Ecto neural progenitor cell (in vitro differentiated cells): ENCODE measurements around the gene ASCC3.
"Not testable (repeated sequence)": the region's sequence is repeated elsewhere in the genome, so short reads cannot be mapped to it uniquely, and the experiment has no call there.

ENCODE experiments used
- DNase-seq: peaks from one replicate; pipeline ENCODE4 v3.0.0-alpha.2; 2018; ENCODE audit warnings: low spot score

Gene ASCC3

DNA sequence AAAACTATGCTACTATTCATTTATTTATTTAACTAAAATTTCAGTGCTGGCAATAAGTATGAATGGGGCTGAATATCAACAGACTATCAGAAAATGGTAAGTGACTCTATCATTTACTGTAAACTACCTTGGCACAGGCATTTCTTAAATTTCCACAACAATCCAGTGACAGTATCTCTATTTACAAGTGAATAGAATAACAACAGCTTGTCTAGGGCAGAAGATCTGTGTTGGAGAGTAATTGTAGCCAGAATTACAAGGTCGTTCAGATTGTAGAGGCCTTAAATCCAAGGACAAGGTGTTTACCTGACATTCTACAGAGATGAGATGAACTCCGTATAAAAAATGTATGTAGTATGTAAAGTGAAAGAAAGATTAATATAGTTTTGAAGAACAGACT lies 222.6 kb downstream of the ASCC3 start:
- no peak for DNase-seq

DNA sequence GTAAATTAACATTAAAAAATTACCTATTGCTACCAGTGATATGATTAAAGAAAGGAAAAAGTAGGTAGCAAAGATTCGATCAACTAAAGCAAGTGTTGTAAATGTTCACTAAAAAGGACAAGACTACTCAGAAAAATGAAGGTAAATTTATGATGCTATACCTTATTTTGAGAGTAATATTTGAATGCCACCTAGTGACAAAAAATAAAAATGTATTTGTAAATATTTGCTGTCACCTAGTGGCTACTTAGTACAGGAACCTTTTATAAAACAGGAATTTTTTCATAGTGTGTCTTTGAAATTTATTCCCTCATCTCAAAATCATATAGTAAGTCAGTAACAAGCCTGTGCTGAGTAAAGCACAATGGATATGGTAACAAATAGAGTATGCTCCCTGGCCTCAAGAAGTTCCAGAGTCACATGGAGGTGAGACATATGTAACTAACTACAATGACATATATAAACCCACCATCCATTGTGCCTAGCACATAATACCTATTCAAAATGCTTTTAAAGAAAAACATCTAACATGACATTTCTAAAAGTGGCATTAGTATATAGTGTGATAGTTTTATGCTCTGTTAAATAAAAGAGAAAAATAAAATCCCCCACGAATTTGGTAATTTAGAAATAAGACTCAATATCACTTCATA lies 223.3 kb downstream of the ASCC3 start:
- DNase-seq = no peak

DNA sequence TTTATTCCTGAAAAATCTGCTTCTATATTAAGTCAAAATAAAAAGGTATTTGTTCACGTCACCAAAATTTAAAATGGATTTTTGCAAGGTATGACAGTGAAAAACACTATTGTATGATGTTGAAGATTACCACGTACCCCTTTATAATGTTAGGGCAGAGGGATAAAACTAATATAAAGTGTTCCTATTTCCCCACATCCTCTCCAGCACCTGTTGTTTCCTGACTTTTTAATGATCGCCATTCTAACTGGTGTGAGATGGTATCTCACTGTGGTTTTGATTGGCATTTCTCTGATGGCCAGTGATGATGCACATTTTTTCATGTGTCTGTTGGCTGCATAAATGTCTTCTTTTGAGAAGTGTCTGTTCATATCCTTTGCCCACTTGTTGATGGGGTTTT lies 240.0 kb downstream of the ASCC3 start:
- not testable (repeated sequence) for DNase-seq

DNA sequence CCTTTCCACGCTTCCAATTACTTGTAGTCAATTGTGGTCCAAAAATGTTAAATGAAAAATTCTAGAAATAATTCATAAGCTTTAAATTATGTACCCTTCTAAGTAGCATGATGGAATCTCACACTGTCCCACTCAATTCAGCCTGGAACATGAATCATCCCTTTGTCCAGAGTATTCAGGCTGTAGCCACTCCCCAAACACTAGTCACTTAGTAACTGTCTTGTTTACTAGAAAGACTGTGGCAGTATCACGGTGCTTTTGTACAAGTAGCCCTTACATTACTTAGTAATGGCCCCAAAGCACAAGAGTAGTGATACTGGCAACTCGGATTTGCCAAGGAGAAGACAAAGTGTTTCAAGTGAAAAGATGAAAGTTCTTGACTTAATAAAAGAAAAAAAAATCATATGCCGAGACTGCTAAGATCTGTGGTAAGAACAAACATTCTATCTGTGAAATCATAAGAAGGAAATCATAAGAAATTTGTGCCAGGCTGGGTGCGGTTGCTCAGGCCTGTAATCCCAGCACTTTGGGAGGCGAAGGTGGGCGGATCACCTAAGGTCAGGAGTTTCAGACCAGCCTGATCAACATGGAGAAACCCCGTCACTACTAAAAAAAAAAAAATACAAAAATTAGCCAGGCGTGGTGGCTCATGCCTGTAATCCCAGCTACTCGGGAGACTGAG lies 247.9 kb downstream of the ASCC3 start:
- DNase-seq = no peak

DNA sequence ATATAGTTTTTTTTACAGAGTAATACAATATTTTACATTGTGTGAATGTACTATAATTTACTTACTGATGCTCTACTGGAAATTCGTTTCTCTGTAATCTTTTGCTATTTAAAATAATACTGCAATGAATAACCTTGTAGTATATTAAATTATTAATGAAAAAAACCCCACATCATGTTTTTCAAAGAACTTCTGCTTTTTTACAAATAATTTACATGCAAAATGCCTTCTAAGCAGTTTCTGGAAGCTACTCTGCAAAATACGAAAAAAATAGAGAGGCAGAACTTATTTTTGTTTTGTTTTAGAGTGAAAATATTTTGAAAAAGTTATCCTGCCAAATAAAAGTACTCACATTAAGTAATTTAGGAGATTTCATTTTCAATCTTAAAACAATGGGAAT lies 250.6 kb downstream of the ASCC3 start:
- DNase-seq = no peak

DNA sequence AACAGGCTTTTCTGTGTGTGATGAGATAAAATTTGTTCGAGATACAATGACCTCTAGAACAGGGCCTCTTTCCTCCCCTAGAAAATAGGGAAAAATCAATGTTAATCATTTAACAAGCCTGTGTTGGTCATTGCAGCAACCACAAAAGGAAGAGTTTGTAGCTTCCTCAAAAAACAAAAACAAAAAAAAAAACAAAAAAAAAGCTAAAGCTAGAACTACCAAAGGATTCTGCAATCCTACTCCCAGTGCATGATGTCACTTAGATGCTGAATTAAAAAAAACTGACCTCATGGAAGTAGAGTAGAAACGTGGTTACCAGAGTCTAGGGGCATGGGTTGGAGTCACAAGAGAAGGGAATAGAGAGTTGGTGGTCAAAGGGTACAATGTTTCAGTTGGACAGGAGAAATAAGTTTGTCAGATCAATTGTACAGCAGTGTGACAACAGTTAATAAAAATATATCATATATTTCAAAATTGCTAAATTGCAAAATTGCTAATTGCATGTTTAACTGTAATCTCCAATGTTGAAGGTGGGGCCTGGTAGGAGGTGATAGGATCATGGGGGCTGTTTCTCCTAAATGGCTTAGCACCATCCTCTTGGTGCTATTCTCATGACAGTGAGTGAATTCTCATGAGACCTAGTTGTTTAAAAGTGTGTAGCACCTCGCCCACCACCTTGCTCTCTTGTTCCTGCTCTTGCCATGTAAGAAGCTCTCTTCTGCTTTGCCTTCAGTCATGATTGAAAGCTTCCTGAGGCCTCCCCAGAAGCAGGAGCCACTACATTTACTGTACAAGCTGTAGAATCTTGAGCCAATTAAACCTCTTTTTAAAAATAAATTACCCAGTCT lies 253.0 kb downstream of the ASCC3 start:
- no peak for DNase-seq

DNA sequence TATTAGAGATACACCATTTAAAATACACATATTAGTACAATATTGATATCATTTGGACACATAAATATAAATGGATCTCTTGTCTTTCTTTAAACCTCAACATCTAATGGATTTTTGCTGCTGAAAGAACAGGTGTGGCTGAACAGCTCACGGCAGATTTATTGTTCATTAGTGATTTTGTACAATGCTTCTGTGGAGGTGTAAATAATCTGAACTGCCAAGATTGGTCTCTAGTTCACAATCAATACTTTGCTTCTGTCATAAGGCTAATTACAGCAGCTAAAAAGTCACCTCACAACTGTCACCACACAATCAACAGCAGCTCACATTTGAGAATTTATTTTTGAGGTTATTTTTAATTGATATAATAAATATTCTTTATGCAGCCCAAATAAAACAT lies 254.4 kb downstream of the ASCC3 start:
- no peak for DNase-seq

DNA sequence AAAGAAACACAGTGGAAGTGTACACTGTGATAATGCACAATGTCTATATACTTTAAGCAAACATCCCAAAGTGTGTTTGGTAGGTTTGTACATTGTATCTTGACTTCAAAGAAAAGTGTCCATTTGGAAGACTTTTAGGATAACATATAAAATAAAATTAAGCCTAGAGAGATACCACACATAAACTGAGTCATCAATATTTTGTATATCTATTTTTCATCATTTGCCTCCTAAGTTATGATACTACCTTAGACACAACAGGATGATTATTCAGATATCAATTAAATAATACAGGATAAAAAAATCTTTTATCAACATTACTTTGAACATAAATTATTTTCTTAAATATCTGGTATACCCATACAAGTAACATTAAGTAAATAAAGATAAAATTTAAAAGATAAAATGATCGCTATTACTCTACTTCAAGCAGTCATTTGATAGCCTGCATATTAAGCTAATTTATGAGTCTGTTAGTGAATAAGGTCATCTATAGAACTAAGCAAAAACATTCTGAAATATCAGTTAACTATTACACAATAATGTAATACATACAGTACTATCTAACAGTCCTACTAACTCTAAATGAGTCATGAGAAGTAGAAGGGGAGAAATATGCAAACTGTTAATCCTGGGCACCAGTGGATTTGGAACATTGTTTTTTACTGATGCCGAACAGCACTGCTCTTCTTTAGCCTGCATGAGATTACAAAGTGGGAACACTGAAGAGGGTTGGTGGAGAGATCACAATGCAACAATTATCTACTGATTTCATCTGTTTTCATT lies 258.0 kb downstream of the ASCC3 start:
- no peak for DNase-seq

DNA sequence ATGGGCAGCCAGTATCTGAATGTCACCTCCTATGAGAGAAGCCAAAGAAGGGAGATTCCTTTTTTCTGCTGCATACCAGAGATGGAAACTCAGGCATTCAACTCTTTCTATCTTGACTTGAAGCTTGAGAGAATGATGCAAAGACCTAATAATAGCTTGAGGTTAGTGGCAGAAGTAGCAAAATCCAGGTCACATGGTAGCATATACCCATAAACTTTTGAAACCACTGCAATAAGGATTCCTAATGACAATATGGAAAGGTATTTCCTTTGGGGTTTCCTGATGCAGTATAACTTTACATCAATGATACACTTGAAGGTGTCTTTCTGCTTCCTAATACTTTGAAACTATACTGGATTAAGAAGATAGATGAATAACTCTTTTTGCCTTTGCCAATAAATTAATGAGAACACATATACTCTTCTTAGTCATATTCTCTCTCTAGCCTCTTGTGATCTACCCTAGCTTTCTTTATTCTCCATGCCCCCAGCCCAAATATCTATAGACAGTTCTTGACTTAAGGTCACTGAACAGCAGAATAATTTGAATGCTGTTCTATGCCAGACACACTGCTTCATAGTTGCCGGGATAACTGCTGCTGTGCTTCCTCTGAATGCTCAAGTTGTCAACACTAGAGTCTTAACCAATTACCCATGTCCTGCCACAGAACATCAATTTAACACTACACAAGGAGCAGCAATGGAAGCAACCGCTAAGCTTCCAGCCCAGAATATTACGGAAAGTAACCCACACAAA lies 260.9 kb downstream of the ASCC3 start:
- DNase-seq = no peak

DNA sequence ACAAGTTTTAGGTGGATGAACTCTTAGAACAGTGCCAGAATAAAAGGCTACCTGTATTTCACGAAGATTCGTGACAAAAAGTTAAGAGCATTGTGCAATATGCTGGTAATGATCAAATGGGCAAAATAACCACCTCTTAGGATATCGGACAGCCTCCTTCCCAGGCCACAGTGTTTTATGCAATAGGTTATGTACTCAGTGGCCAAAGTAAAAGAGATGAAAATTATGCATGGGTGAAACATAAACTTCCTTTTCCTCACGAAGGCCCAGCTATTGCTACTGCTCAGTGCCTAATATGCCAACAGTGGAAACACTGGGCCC lies 262.8 kb downstream of the ASCC3 start:
- no peak for DNase-seq

DNA sequence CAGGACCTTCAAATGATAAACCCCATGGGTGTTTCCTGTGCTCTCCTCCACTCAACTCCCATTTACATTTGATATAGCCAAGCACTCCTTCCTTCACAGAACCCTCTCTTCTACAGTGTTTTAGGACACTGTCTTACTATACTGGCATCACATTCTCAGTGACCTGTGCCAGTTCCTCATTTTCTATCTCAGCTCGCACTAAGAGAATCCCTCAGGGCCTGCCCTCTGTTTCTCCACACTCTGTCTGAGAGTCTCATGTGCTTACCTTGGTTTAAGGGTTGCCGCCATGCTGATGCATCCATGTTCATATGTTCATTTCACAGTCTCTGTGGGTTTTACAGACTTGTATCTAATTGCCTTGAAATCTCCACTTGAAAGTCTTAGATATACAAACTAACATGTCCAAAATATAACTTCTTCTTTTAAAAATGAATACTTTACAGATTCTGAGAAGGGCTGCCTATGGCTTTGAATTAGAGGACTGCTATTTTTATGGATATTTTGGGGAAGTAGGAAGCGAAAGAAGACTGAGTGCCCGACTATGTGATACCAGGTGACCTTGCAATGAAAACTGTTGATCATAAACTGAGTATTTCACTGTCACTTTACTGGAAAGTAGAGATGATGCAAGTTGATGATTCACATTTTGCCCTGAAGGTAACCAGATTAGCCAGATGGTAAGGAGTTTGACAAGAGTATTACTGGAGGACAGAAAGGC lies 263.3 kb downstream of the ASCC3 start:
- no peak for DNase-seq

DNA sequence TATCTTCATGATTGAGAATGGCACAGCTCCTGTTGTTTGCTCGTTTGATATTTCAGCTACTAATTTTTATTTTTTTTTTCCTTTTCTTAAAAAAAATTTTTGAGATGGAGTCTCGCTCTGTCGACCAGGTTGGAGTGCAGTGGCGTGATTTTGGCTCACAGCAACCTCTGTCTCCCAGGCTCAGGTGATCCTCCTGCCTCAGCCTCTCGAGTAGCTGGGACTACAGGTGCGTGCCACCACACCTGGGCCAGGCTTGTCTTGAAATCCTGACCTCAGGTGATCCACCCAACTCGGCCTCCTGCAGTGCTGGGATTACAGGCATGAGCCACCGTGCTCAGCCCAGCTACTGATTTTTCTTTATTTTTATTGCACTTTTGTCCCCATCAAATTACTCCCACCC lies 266.2 kb downstream of the ASCC3 start:
- DNase-seq = no peak

DNA sequence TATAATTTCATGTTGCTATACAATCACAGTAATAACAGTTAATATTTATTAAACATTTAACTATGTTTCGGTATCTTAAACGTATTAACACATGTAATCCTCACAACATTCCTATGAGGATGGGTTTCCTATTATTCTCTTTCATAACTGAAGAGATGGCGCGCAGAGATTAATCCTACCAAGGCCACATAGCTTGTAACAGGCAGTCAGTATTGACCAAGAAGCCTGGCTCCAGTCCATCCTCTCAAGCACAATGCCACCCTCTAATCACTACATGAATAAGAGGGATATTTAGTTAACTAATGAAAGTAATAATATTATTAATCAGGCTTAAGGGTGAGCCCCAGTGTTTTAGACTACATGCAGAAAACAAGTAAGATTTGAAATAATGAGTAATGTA lies 266.7 kb downstream of the ASCC3 start:
- DNase-seq = no peak

DNA sequence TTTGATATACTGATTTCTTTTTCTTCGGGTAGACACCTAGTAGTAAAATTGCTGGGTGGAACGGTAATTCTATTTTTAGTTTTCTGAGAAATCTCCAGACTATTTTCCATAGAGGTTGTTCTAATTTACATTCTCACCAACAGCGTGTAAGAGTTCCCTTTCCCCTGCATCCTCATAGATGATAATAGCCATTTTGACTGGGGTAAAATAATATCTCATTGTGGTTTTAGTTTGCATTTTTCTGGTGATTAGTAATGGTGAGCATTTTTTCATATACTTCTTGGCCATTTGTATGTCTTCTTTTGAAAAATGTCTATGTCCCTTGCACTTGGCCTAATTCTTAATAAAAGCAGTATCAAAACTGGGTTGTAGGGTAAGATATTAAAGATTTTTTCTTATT lies 267.5 kb downstream of the ASCC3 start:
- DNase-seq = no peak

DNA sequence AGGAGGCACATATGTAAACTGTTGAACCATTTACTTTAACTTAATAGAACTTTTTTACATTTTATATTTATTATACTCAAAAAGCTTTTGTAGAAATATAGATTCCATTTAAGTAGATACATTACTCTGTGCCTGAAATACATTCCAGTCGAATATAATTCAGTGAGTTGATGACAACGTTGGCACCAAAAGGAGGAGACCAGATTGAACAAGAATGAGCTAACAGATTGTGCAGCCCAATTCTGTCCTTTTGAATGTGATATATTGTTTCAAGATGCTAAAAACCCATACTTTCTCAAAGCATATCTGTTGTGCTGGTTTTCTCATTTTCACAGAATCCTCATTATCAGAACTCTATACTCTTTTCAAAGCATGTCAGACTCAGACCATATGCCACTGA lies 269.0 kb downstream of the ASCC3 start:
- DNase-seq = no peak

DNA sequence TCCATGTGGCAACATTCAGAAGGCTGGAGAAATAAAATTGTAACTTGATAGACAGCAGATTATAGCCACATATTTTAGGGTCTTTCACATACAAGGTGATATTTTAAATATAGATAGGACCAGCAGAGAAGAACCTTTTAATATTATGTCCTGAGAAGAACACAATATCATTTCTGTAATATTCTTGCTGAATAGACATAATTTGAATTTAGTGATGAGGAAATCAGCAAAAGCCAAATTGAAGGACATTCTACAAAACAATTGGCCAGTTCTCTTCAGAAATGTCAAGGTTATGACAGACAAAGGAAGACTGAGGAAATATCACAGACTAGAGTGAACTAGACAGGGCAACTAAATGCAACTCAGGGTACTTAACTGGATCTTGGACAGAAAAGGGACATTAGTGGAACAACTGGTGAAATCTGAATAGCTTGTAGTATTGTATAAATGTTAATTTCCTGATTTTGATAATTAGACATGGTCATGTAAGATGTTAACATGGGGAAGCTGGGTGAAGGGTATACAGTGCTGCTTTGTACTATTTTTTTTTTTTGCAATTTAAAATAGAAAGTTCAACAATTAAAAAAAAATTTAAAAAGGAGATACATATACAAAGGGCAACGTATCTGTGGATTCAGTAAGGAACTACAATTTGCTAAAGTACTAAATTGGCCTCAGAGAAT lies 281.9 kb downstream of the ASCC3 start:
- no peak for DNase-seq

DNA sequence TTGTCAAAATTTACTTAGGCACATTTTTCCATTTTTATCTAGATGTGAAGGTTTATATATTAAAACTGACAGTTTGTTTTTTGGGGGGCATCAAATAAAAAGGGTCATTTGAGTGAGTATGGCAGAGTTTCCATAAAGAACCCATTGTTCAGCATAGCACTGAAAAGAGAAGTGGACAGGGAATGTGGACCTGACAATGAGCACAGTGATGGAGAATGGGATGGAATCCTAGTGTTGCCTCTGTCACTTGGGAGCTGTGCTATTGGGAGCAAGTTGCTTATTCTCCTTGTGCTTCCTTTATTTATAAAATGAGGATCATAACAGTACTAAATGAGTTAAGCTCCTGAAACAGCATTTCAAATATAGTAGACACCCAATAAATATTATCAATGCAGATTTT lies 285.7 kb downstream of the ASCC3 start:
- DNase-seq = no peak

DNA sequence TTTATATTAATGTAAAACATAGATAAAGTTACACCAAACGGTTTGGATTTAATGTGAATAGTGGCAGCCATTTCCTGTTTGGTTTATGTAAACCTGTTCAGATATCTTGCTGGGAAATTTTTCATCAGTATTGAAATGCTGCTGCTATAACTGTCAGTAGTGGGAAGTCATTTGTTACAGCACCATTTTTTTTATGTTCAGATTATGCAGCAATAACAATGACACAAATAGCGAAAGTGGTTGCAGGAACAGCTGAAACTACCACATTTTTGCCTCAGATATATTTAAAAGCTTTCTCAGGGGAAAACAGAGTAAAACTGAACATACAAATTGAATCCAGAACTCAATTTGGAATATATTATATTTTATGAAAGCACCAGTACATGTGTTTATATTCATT lies 287.6 kb downstream of the ASCC3 start:
- DNase-seq = no peak

DNA sequence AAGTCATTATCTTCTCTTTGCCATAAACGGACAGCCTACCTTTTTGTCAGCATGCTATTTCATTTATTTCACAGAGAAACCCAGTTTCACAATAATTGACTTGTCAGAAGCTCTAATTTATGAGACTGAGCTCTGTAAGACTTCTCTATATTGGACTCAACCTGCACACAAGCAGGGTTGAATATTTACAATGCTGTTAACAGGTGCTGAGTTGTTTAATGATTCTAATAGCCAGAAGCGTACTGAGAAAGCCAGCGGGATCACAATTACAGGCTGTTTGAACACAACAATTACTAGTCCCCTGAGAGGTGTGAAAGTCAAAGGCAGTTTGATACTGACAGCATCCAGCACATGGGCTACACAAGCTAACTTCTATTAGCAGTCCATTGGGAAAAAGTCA lies 288.2 kb downstream of the ASCC3 start:
- DNase-seq = no peak

DNA sequence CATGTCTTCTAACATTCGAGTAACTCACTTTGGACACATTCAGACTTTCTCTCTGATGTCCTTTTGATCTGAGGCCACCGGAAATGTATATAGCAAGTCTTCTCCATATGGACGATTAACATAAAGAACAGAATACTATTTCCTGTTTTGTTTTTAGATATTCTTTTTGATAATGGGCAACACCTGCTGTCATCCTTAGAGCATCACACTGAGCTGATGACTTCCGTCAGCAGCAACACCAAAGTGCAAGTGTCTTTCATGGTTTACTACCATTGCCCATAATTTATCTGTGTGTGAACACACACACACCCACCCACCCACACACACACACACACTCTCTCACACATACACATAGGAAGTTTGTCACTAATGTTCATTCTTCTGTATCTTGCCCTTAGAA lies 303.7 kb downstream of the ASCC3 start:
- no peak for DNase-seq

DNA sequence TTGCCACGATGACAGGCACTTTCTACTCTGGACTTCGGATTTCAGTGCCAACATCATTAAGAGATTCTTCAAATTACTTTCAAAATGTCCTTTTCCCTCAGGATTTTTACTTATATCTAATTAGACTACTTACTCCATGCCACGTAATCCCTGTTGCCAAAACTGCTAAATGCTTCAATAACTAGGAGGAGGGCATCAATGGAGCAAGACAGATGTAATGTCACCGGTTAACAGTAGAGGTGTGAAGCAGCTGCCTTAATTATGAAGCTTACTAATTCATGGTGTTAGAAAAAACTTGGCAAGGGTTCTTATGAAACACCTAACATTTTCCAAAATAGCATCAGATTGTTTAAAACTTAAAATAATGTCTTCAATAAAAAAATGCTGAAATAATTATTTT lies 305.2 kb downstream of the ASCC3 start:
- no peak for DNase-seq
